Pulmonary artery endothelial cell (primary cell): ENCODE results near the gene NFATC2. TPM values are rescaled to one million over a fixed set of nuclear protein-coding genes. Genes with fewer than 3 reads are reported as not detected.

Source experiments
- DNase-seq: peaks from one replicate; pipeline ENCODE4 v3.0.0-alpha.2; 2011; ENCODE audit warnings: low read depth, low spot score
- total RNA-seq: library from RNA; depleted of rRNA; stranded (reverse); fragments of >200 nt; gene quantifications from 2 replicates; pipeline ENCODE4 v1.2.3, GENCODE V29; 2014

Gene NFATC2
- total RNA-seq, 1 donor from 2014 or later = 1.6 TPM

GRCh38 chr20:51338692-51339440 lies 203.7 kb downstream of the NFATC2 start:
- DNase-seq = no peak

- DNase-seq = no peak
Observed at GRCh38 chr20:51337126-51337805, 205.3 kb downstream of the NFATC2 start.

Other genes with a start within 250 kb of the NFATC2 start
- gene ATP9A, start 225.7 kb upstream of the NFATC2 start, total RNA-seq = 31.1 TPM in 2 replicates